NOMO-1 treated with dmso at 0.1 percent for 144 hours (cell line): ENCODE measurements around the gene CLEC16A.
A peak's percentile ranks its signal among the peaks of the same experiment; 100 is the strongest.

Experiments used
- DNase-seq: peaks from one replicate; lab custom pipeline; 2025; ENCODE audit not compliant: unreplicated experiment; lab: John Stamatoyannopoulos, UW

The CLEC16A gene

DNA sequence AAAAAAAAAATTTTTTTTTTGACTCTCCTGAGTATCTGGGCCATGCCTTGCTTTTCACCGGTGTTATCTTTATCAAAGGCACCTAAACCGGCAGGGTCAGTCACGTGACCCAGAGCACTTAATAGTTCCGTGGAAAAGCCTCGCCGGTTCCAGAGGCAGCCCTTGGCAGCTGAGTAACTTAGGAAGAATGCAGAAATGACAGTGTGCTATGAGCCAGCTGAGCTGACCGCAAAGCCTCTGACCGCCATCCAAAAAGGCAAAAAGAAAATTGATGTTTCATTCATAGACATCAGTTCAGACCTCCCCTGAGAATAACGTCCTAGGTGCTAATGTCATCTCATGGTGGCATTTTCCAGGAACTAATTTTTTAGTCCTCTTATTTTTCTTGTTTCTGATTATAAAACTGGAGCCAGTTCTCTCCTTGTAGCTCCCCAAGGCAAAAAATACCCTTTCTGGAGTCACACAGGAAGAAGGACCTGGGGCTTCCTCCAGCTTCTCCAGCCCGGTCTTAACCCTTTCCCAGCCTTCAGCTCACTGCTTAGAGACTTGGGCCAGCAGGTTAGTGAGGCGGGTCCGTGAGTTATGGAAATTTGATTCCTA is 189.1 kb downstream of the CLEC16A start:
- peak; percentile 11 for DNase-seq

DNA sequence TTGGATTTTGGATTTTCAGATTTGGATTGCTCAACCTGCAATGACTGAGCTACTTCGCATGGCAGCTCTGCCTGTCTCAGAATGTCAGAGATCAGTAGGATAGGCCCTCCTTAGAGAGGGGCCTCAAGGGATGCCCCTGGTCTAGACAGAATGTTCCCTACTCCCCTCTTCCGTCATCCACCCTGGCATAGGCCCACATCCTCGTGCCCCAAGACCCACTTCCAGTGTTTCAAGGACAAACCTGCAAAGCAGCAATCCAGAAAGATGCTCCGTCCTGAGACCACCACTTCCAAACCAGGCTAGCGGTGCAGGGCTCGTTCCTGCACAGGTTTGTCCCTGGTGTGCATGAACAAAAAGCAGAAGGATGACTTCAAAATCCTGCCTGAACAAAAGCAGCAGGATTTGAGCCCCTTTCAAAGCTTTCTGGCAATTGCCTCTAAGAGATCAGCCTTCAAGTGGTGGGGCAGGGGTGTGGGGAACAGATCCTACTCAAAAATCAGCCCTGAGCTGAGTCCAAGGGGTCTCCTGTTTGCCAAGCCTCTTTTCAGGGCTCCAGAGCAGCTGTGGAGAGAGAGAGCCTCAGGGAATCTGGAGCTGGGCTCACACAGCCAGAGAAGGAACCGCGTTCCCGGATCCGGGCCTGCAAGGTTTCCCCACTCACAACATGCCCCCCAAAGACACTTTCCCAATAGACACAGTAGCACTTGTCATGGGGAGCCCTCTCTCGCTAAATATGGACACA is 190.5 kb downstream of the CLEC16A start:
- no peak for DNase-seq

DNA sequence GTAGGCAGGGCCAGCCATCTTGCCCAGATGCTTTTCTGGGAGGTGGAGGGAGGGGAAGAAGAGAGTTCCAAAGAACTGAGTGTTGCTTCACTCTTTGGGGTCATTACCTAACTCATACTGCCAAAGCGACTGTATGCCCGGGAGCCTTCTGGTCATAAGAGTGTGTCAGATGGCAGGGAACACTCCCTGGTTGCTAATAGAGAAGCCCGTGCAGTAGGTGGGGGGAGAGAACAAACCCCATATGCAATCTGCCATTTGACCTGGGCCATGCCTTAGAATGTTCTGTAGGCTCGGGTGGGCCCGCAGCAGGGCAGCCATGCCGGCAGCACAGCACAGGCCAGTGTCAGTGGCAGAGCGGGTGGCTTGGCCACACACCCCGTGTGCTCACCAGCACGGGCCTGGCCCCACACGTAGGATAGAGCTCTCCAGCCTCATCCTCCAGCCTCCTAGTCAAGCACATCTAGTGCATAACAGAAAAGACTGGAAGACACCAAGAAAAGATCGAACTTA is 191.2 kb downstream of the CLEC16A start:
- DNase-seq = peak; percentile 9

DNA sequence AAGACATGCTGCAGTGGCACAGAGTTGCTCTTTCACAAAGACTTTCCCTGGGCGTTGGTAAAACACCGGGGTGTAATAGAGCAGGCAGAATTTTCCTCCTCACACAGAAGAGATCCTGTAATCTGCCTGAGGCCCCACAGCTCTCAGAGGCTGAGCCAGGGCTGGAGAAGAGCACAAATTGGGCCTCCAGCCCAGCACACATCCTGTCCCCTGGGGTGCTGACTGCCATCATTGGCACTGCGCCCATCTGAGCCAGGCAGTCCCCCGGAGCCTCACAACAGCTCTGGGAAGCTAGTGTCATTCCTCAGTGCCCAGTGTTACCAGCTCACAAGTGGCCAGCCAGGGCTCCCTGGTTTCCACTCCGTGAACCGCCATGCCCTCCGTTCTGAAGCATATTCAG is 192.2 kb downstream of the CLEC16A start:
- DNase-seq = no peak

DNA sequence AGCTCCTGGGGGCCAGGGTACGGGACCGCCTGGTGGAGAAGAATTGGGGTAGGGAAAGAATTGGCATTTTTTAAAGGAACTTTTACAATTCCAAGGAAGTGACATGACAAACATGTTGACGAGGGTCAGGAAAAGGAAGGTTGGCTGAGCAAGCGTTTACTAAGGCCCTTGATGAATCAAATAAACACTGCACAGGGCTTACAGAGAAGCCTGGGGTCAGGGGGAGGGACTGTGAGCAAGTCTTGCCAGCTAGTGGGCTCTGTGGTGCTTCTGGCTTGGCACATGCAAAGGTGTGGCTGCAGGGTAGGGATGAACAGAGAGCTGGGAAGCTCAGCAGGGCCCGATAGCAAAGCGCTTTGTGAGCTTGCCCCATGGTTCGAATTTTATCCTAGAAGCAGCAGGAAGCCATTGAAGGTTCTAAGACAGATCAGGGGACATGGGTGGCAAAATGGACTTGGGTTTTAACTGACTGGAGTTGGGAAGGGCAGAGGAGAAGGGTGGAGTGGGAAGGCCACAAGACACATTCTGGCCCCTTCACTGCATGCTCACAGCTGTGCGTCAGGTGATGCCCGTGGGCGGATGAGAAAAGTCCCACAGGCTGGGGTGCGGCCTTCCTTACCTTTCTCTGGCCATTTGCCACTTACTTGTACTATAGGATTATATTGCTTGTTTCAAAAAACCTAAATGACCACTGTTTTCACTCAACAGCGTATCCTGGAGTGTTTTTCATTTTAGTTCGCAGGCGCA is 193.8 kb downstream of the CLEC16A start:
- DNase-seq = no peak

DNA sequence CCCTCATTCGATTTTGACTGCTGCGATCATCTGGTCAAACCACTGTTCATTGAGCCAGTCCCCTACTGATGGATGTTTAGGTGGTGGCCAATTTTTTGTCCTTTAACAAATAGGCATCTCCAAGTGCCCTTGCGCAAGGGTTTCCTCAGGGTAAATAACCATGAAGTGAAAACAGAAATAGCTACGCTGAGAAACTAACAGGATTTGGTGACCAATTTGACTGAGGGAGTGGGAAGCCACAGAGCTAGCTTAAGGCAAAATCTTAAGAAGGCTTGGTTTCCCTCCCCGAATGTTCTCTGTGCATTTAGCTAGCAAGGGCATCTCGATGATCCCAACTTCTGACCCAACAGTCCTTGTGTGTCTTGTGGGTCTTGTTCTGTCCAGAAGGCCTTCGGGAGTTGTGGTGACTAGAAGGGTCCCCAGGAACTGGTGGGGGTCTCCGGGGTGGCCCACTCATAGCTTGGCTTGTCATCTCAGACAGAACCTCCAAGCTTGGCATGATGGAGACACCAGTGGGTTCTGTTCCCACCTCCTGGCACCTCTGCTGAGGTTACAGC is 194.5 kb downstream of the CLEC16A start:
- DNase-seq = no peak

DNA sequence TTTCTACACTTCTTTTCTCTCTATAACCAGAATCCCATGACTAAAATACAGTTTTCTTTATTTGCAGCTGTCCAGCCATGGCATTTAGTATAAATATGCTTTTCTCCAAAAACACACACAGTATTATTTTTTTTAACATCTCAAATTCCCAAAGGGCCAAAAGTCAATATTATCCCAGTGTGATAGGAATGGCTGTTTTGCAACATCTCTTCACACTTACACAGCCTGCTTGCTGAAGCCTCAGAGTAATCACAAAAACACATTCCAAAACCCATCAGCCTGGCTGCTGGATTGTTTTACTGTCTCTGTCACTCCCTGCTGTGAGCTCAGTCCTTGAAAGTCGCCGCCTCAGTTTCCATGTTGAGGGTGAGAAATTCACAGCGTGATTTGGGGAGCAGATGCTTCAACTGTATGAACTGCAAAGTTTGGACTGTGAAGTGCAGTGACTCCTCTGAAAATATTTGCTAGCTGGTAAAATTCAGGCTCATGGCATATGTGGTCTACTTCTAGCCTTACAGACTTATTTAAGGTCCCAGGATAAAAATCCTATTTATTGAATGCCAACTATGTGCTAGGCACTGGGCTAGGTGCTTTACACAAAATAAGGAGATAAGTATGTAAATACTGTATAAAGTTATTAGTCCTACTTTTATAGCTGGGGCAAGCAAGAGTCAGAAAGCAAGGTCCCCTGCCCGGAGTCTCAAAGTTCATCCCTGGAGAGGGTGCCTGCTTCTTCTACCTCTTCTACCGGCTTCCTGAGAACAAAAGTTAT is 195.1 kb downstream of the CLEC16A start:
- no peak for DNase-seq

DNA sequence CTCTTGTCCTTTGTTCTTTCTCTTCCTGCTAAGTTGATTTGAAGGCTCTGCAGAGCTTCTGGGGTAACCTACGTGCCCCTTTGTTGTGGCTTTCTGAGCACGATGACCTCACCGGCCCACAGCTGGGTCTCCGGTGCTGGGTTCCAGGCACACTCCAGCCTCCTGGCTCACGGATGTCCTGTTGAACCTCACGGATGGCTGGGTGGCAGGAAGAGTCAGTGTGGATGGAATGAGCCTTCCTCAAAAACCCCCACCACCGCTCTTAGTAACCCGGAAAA is 195.7 kb downstream of the CLEC16A start:
- no peak for DNase-seq

DNA sequence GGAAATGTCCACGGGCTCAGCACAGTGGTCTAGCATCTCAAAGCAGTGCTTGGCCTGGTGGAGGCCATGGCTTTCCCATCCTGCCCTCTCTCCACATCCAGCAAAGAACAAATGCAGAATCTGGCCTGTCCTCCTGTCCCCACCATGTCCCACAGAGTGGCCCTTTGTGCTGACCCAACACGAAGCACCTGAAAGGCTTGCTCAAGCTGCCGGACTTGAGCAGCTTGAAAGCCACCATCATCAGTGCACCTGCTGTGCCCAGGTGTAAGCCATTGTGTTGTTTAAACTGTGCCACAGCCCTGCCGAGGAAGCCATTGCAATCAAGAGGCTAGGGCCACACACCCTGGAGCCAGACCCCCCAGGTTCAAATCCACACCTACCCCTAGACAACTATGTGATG is 196.1 kb downstream of the CLEC16A start:
- DNase-seq = no peak

DNA sequence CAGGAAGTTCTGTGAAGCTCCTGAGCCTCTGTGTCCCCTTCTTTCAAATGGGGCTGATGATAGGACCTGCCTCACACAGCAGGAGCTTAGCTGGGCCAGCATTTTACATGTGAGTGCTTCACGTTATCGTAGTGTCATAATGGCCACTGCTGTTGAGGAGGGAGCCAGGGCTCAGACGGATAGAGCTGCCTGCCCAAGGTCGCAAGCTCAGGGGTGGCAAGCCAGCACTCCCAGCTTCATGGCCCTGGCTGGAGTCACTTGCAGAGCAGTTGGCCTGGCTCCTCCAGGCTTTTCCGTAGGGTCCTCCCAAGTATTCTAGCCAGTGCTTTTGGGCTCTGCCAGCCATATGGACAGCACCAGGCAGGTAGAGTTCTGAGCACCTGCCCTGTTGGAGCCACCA is 196.5 kb downstream of the CLEC16A start:
- DNase-seq = no peak

DNA sequence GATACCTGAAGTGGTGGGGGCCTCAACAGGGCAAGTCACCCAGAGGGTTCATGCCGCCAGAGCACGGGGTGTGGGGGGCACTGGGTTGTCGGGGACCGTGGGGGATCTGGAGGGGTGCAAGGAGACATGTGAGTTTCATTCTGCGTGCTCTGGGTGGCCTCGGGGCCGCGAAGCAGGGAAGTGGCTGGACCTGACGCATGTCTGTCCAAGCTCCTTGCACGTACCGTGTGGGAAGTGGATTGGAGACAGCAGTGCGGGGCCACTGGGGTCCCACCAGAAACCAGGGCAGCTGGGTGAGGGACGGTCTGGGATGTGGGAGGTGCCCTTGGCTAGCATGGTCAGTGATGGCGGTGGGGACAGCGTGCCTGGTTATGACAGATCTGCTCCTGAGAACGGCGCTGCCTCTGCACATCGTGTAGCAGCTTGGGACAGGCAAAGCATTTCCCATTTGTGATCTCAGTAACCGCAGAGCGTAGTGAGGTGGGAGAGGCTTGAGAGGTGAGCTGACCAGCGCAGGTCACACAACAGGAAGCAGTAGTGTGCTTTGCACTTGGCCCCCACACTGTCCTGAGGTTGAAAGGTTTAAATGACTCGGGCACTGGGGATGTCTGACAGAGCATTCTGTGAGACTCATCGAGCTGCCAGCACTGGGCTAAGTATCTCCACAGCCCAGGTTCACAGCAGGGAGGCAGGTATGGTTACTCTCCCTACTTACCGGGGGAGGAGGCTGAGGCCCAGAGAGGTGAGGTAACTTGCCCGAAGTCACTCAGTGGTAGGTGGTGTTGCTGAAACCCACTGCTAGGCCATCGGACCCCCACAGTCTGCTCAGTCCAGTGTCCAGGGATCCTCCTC is 197.3 kb downstream of the CLEC16A start:
- DNase-seq = no peak

DNA sequence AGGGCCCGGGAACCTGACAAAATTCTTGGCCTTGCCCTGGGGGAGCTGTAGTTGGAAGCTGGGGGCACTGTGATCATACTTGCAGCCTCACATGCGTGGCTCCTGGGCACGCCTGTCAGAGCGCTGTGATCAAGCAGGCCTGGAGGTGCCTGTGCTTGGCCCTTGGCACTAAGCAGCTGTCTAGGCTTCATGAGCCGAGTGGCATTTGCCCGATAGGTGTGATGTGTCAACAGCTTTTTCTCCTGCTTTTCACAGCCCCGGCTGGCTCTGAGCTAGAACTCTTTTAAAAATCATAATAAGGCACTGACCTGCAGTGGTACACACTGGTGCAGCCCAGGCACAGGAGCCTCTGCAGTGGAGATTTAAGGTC is 197.9 kb downstream of the CLEC16A start:
- no peak for DNase-seq

DNA sequence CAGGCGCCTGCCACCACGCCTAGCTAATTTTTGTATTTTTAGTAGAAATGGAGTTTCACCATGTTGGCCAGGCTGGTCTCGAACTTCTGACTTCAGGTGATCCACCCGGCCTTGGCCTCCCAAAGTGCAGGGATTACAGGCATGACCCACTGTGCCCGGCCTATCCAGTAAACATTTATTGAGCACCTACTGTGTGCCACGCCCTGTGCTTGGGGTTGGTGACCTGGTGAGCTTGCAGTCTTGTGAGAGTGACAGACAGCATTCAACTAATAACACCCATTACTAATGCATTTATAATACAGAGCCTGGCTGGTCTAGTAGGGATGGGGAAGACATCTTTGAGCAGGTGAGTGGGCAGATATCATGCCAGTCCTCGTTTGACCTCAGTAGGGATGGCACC is 198.6 kb downstream of the CLEC16A start:
- DNase-seq = no peak

DNA sequence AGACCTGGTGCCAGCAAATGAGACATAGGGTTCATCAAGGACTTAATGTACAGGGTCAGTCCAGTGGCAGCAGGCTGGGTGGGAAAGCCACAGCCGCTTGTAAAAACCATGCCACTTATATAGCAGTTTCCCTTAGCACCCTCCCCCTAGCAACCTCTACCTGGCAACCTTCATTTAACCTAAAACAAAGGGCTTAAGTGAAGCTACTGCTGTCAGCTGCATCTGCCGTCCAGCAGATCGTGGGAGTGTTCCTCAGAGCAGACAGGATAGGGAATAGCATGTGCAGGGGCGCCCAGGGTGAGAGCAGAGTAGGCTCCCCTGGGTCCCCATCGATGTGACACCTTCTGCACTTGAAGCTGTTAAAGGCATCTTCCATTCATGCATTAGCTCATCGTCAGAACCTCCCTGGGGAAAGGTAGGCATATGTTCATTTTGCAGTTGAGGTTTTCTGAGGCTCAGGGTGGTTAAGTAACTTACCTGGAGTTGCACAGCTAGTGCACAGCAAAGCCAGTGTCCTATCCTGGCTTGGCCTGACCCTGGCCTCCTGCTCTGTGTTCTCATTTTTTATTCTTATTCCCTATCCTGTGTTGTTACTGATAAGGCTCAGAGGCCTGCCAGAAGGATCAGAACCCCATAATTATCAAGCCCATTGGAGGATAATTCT is 199.1 kb downstream of the CLEC16A start:
- no peak for DNase-seq

DNA sequence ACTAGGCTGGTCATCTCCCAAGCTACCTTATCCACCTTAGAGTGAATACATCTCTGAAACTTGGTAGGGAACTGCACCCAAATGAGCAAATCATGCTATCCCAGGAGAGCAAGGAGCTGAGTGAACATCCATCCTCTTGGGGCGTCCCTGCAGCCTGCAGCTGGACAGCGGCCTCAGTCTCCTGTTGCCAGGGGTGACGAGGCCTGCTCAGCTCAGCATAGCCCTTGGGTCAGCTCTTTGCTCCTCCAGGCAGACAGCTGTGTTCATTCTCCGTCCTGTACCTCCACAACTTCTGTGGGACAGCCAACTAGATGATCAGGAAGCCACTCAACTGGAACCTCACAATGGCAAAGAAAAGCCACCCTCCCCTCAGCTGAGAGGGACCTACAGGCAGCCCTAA is 199.8 kb downstream of the CLEC16A start:
- DNase-seq = no peak

DNA sequence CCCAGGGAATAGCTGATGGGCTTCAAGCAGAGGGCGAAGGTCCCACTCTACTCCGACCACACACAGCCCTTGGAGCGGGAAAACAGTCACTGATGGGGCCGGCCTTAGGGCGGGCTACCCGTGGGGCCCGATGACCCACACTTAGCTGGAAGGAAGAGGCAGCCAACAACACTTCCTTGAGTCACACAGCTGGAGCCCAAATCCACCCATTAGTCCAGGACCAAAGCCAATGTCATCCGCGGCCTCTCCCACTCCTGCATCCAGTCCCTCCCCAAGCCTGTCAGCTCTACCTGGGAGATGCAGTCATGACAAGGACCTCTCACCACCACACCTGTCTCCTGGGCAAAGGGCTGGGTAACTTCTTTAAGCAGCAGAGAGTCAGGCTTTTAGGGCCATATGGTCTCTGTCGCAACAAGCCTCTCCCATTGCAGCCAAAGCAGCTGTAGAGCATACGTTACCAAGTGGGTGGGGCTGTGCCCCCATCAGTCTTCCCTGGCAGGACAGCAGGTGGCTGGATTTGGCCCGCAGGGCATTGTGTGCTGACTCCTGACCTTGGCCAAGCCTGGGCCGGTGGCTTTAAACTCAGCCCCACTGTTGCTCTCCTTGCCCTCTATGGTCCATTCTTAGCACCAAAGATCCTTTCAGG is 200.9 kb downstream of the CLEC16A start:
- no peak for DNase-seq

DNA sequence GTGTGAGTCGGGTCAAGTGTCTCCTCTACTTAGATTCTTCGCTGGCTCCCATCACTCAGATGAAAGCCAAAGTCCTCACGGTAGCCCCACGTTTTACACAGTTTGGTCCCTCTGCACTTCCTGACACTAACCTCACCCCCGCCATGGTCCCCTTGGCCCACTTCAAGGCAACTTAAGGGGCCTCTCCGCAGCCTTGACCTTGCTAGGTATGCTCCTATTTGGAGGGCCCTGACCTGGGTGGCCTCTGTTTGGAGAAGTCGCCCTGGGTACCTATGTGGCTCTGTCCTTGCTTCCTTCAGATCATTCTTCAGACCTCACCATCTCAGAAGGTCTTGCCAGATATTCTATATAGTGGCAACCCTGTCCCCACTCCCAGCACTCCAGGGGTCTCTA is 201.5 kb downstream of the CLEC16A start:
- no peak for DNase-seq

DNA sequence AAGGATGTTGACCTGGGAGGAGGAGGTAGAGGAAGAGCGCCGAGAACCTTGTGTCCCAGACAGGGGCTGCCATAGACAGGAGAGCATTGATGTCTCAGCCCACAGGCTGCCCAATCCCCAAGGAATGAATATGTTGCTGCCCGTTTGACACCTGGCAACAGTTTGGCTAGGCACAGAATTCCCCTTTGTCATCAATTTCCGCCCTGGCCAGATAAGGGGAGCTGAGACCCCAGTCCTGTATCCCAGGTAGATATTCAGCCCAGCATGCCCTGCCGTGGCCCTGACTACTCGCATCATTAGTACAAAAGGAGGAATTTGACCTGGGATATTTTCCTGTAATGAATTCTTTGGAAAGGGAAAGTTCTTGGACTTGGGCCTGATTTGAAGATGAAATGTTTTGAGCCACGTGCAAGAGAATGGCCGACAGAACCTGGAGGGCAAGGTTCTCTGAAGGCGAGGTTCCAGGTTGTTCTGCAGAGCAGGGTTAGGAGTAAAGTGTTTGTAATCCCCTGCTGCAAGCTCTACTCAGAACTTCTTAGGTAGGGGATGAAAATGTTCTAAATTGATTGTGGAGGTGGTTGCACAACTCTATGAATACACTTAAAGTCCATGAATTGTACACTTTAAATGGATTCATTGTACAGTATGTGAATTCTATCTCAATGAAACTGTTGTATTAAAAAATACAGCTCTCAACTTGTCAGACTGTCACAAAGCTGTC is 202.8 kb downstream of the CLEC16A start:
- DNase-seq = no peak
